MG63 (cell line): ENCODE data around the gene BYSL. TPM values are rescaled to one million over a fixed set of nuclear protein-coding genes. Genes with fewer than 3 reads are reported as not detected.
"Not testable (repeated sequence)": the region's sequence is repeated elsewhere in the genome, so short reads cannot be mapped to it uniquely, and the experiment has no call there.

Experiments
- DNase-seq: peaks from one replicate; pipeline ENCODE4 v3.0.0-alpha.2; 2020
- H3K27me3 ChIP-seq: fragments of 250-450 bp; sonication (Bioruptor Pico); 2 replicates; pipeline ENCODE4 v1.5.1; 2020; ENCODE audit warnings: mild to moderate bottlenecking, moderate library complexity
- H3K36me3 ChIP-seq: fragments of 250-450 bp; sonication (Bioruptor Pico); 2 replicates; pipeline ENCODE4 v1.5.1; 2020; ENCODE audit warnings: mild to moderate bottlenecking, moderate library complexity
- H3K4me3 ChIP-seq: fragments of 250-450 bp; sonication (Bioruptor Pico); 2 replicates; pipeline ENCODE4 v1.5.1; 2020; ENCODE audit warnings: mild to moderate bottlenecking, moderate library complexity
- H3K9me3 ChIP-seq: fragments of 250-450 bp; sonication (Bioruptor Pico); 2 replicates; pipeline ENCODE4 v1.5.1; 2020; ENCODE audit warnings: mild to moderate bottlenecking, moderate library complexity
- total RNA-seq: library from RNA; depleted of rRNA; stranded (reverse); fragments of >200 nt; shearing (Covaris generic); gene quantifications from 2 replicates; pipeline ENCODE4 v1.2.3, GENCODE V29; 2014; ENCODE audit warnings: low replicate concordance

Gene BYSL
- total RNA-seq, 1 experiment from 2014 or later: 64.8 TPM

GRCh38 chr6:41937472-41937860 is 16.2 kb downstream of the BYSL start:
- H3K9me3 ChIP-seq: no peaks in the 10 kb centered on the region
- no peaks in the 10 kb centered on the region for H3K27me3 ChIP-seq
- no peak overlapping the region for H3K4me3 ChIP-seq
- H3K36me3 ChIP-seq: peaks cover 20% of the 10 kb centered on the region
- DNase-seq: no peak

GRCh38 chr6:41937861-41938574 is 16.7 kb downstream of the BYSL start:
- H3K27me3 ChIP-seq: no peaks in the 10 kb centered on the region
- no peaks in the 10 kb centered on the region for H3K9me3 ChIP-seq
- no peak for DNase-seq
- H3K36me3 ChIP-seq: peaks cover 18% of the 10 kb centered on the region
- H3K4me3 ChIP-seq: no peak overlapping the region

- Histone ChIP-seq H3K4me3 (no peak overlapping the region), H3K9me3 (no peaks in the 10 kb centered on the region), H3K36me3 (peaks cover 16% of the 10 kb centered on the region), H3K27me3 (no peaks in the 10 kb centered on the region)
- DNase-seq: no peak
Observed at GRCh38 chr6:41938590-41939175, 17.4 kb downstream of the BYSL start.

- no peaks in the 10 kb centered on the region for H3K9me3 ChIP-seq
- H3K27me3 ChIP-seq: no peaks in the 10 kb centered on the region
- H3K36me3 ChIP-seq: peaks cover 13% of the 10 kb centered on the region
- H3K4me3 ChIP-seq: no peak overlapping the region
- DNase-seq: peak; percentile 18
Observed at GRCh38 chr6:41939176-41939847, 18.0 kb downstream of the BYSL start.

GRCh38 chr6:41939848-41940758 is 18.8 kb downstream of the BYSL start:
- no peaks in the 10 kb centered on the region for H3K9me3 ChIP-seq
- no peak for DNase-seq

GRCh38 chr6:41940759-41941279 is 19.5 kb downstream of the BYSL start:
- H3K27me3 ChIP-seq: no peaks in the 10 kb centered on the region
- H3K4me3 ChIP-seq: peak overlapping the region; percentile 77
- peak; percentile 40 for DNase-seq
- H3K9me3 ChIP-seq: no peaks in the 10 kb centered on the region
- peaks cover 5% of the 10 kb centered on the region; the same call in 1 of the 2 replicates for H3K36me3 ChIP-seq

More at GRCh38 chr6:41939848-41940758, 18.8 kb downstream of the BYSL start:
- Histone ChIP-seq H3K36me3 (peaks cover 9% of the 10 kb centered on the region), H3K27me3 (no peaks in the 10 kb centered on the region), H3K4me3 (peak overlapping the region; percentile 77)

GRCh38 chr6:41941280-41942066 is 20.2 kb downstream of the BYSL start, which contains the start of gene CCND3:
CCND3 (minus strand) TSS chr6:41941808; CDS start chr6:41941649, 159 bp downstream.
- Histone ChIP-seq H3K9me3 (no peaks in the 10 kb centered on the region), H3K4me3 (peak within 1 kb of the TSS; percentile 77), H3K36me3 (peaks cover 5% of the 10 kb centered on the region; the same call in 1 of the 2 replicates), H3K27me3 (no peaks in the 10 kb centered on the region)
- peak; percentile 90 for DNase-seq

GRCh38 chr6:41942067-41942851 is 21.0 kb downstream of the BYSL start:
- no peaks in the 10 kb centered on the region for H3K9me3 ChIP-seq
- no peak for DNase-seq
- no peaks in the 10 kb centered on the region for H3K27me3 ChIP-seq
- H3K4me3 ChIP-seq: peak overlapping the region; percentile 77
- H3K36me3 ChIP-seq: no peaks in the 10 kb centered on the region; the same call in 1 of the 2 replicates

- DNase-seq, H3K27me3 ChIP-seq, H3K36me3 ChIP-seq, H3K4me3 ChIP-seq, H3K9me3 ChIP-seq: not testable (repeated sequence)
Observed at GRCh38 chr6:41942882-41943281, 21.6 kb downstream of the BYSL start.

GRCh38 chr6:41943456-41943855 is 22.2 kb downstream of the BYSL start:
- DNase-seq: no peak
- no peaks in the 10 kb centered on the region for H3K36me3 ChIP-seq
- H3K9me3 ChIP-seq: no peaks in the 10 kb centered on the region
- H3K4me3 ChIP-seq: no peak overlapping the region
- H3K27me3 ChIP-seq: no peaks in the 10 kb centered on the region

GRCh38 chr6:41947581-41948220 is 26.4 kb downstream of the BYSL start:
- Histone ChIP-seq H3K9me3 (no peaks in the 10 kb centered on the region), H3K36me3 (no peaks in the 10 kb centered on the region), H3K27me3 (no peaks in the 10 kb centered on the region), H3K4me3 (no peak overlapping the region)
- no peak for DNase-seq

- Histone ChIP-seq H3K36me3 (no peaks in the 10 kb centered on the region), H3K9me3 (no peaks in the 10 kb centered on the region), H3K27me3 (no peaks in the 10 kb centered on the region), H3K4me3 (no peak overlapping the region)
- DNase-seq: no peak
Observed at GRCh38 chr6:41954668-41955067, 33.4 kb downstream of the BYSL start.

GRCh38 chr6:41955412-41955811 is 34.1 kb downstream of the BYSL start:
- no peak for DNase-seq
- Histone ChIP-seq H3K9me3 (no peaks in the 10 kb centered on the region), H3K36me3 (no peaks in the 10 kb centered on the region), H3K27me3 (no peaks in the 10 kb centered on the region), H3K4me3 (no peak overlapping the region)

- H3K27me3 ChIP-seq: no peaks in the 10 kb centered on the region
- no peak overlapping the region for H3K4me3 ChIP-seq
- DNase-seq: no peak
- no peaks in the 10 kb centered on the region for H3K36me3 ChIP-seq
- no peaks in the 10 kb centered on the region for H3K9me3 ChIP-seq
Observed at GRCh38 chr6:41957117-41957516, 35.8 kb downstream of the BYSL start.
